Right ventricle myocardium inferior (tissue), 1 donor: Measurements from ENCODE around the gene ZNF71. TPM values are rescaled to one million over a fixed set of nuclear protein-coding genes. Genes with fewer than 3 reads are reported as not detected.

Experiments used
- ATAC-seq: fragments of 200-7000 bp; cut with Tn5 transposase; one replicate; pipeline ENCODE4 v1.9.1; 2020; ENCODE audit warnings: mild to moderate bottlenecking, moderate library complexity
- DNase-seq: peaks from one replicate; pipeline ENCODE4 v3.0.0; 2021; ENCODE audit errors: missing footprints
- intact Hi-C: fragments of 100-400 bp; cut with DNase I; formaldehyde crosslinking; loops from one replicate; pipeline ENCODE4 v1.11.0; 2022
- long read RNA-seq: library from polyadenylated mRNA; unstranded; transcript quantifications from one replicate; pipeline ENCODE4 v2.0.0, GENCODE V29; 2021
- total RNA-seq: library from RNA; stranded (reverse); fragmentation: NEBNext Ultra II Directional; extraction: Animal tissue kit (Norgen Biotek cat#: 25700); gene quantifications from one replicate; pipeline ENCODE4 v1.2.1, GENCODE V29; 2021
- donor health status: DM: no; HTN: yes; CAD: no; lungs with severe emphysema.

The ZNF71 gene
- 6.4 TPM for total RNA-seq
- long read RNA-seq, full-length matches to known transcripts, result 7 of 10 reads
- long read RNA-seq, partial matches to known transcripts, result 0 of 10 reads
- long read RNA-seq, other reads (novel, unspliced or antisense), result 3 of 10 reads

GRCh38 chr19:56594783-56595547 is at the start of gene ZNF71:
Gene ZNF71, plus strand, starts transcription at chr19:56595302. Its CDS starts 6,257 bp downstream, at chr19:56601559.
- intact Hi-C loops, result loop anchor here (2.0 to 5.0 kb wide), 2 partner anchors 26 to 77 kb away; partner anchors contain the start of gene ZNF835
- ATAC-seq, result peak; percentile 99
- DNase-seq, result peak; percentile 96

DNA sequence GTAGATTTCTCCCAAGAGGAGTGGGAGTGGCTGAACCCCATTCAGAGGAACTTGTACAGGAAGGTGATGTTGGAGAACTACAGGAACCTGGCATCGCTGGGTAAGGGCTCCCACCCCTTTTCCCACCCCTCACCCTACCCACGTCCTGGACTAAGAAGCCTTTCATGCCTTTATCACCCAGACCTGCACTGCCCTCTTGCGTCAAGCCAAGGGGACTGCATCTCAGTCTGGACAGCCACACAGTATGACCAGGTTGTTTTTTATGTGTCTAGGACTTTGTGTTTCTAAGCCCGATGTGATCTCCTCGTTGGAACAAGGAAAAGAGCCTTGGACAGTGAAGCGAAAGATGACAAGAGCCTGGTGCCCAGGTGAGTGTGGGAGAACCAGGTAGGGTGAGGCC is 47.6 kb upstream of the ZNF71 start:
- intact Hi-C loops, result no loop called here
- no peak for ATAC-seq

DNA sequence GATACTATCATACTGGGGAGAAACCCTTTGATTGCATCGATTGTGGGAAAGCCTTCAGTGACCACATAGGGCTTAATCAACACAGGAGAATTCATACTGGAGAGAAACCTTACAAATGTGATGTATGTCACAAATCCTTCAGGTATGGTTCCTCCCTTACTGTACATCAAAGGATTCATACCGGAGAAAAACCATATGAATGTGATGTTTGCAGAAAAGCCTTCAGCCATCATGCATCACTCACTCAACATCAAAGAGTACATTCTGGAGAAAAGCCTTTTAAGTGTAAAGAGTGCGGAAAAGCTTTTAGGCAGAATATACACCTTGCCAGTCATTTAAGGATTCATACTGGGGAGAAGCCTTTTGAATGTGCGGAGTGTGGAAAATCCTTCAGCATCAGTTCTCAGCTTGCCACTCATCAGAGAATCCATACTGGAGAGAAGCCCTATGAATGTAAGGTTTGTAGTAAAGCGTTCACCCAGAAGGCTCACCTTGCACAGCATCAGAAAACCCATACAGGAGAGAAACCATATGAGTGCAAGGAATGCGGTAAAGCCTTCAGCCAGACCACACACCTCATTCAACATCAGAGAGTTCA is 40.7 kb upstream of the ZNF71 start:
- ATAC-seq (no peak), DNase-seq (no peak)
- intact Hi-C loops, result no loop called here

More for the DNA sequence above, 47.6 kb upstream of the ZNF71 start:
- DNase-seq, result no peak

DNA sequence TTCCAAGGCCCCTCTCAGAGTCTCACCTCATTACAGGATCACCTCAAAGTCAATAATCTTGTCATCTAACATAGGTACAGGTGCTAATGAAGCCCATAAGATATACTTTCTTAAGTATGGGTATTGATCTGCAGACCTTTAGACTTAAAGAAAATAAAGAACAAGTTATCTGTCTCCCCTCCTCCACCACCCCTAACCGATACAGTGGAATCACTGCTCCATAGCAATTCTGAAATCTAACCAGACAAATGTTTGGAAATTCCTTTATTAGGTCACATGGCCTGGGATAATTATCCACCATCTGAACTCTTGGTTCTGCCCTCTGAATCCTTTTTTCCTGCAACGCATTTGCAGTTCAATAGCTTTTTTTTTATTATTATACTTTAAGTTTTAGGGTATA is 32.3 kb upstream of the ZNF71 start:
- ATAC-seq (no peak), DNase-seq (no peak)
- intact Hi-C loops, result loop anchor here (10.0 kb wide), 1 partner anchor 158 kb away; the partner anchor contains the start of gene ZNF583

GRCh38 chr19:56566904-56567273 is 28.2 kb upstream of the ZNF71 start:
- intact Hi-C loops, result loop anchor here (2.0 to 10.0 kb wide), 2 partner anchors 28 to 162 kb away; partner anchors contain the start of genes ZFP28 and ZNF583
- DNase-seq (peak; percentile 75), ATAC-seq (peak; percentile 66)

DNA sequence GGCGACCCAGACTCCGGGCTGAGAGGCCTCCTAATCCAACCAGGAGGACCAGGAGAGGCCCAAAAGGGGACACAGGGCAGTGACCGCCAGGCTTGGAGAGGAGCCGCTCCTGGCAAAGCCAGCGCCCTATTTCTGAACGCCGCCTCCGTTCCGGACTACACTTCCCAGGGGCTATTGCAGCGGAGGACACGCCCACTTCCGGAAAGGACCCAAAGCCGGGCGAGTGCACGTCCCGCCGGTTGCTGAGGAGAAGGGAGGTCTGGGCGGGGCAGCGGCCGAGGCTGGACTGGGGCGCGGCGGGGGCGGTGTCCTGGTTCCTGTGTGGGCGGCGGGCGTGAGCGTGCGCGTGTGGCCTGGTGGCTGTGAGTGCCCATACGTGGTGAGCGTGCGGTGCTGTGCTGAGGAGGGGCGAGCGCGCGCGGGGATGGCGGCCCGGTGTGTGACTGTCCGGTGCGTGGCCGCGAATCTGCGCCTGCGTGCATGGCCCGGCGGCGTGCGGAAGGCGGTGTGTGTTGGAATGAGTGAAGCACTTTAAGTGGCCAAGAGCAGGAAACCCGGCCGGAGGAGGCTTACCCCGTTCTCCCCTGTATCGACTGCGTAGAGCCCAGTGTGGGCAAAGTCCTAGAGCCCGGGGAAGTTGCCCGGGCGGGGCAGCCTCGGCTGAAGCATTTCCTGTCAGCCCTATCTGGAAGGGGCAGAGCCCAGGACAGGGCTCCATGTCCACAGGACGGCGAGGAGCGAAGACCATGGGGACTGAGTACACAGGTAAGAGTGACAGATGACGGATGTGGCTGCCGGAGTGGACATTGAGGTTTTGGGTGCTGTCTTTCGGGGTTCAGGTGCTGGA is 27.6 kb upstream of the ZNF71 start, which contains the start of gene ZNF470:
Gene ZNF470, plus strand, starts transcription at position 195 of the 847 bp plus-strand sequence. CDS start 2,844 bp downstream, outside the sequence.
- intact Hi-C loops, result loop anchor here (2.0 to 10.0 kb wide), 3 partner anchors 27 to 163 kb away; partner anchors contain the start of genes ZFP28, ZNF583 and ZNF71
- DNase-seq (peak; percentile 96), ATAC-seq (peak; percentile 100)

- no peak for ATAC-seq
- intact Hi-C loops, result no loop called here
- no peak for DNase-seq
These were observed 22.5 kb upstream of the ZNF71 start for GRCh38 chr19:56572589-56572988.

DNA sequence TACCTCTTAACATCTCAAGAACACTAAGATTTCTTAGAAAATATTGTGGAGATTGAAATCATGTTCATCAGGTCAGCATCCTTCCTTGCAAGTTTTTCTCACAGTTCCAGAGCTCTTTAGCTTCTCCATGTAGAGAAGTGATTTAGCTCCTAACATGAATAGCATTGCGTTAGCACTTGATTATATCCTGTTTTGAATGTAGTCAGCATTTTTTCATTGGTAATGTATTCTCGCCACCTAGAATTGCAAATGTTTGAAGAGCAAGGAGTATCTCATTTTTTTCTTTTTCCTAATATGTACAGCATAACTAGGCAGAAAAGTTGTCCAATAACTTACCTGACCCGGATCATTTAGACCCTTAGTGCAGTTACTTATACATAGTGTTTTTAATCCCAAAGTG is 21.2 kb upstream of the ZNF71 start:
- no peak for ATAC-seq
- DNase-seq, result no peak
- intact Hi-C loops, result no loop called here

GRCh38 chr19:56577719-56578602 is 17.1 kb upstream of the ZNF71 start:
- ATAC-seq, result no peak
- intact Hi-C loops, result no loop called here
- no peak for DNase-seq

- DNase-seq, result no peak
- ATAC-seq, result no peak
- intact Hi-C loops, result loop anchor here (2.0 kb wide), 1 partner anchor 26 kb away; no protein-coding TSS in a partner anchor
These were observed 688 bp upstream of the ZNF71 start for GRCh38 chr19:56594446-56594782.

GRCh38 chr19:56595548-56595899 is 422 bp downstream of the ZNF71 start:
- DNase-seq, result no peak
- ATAC-seq, result peak; percentile 14
- intact Hi-C loops, result loop anchor here (2.0 to 5.0 kb wide), 2 partner anchors 27 to 77 kb away; partner anchors contain the start of gene ZNF835

- intact Hi-C loops, result loop anchor here (5.0 kb wide), 1 partner anchor 76 kb away; the partner anchor contains the start of gene ZNF835
- DNase-seq, result no peak
- no peak for ATAC-seq
These were observed 1.6 kb downstream of the ZNF71 start for GRCh38 chr19:56596676-56597075.

DNA sequence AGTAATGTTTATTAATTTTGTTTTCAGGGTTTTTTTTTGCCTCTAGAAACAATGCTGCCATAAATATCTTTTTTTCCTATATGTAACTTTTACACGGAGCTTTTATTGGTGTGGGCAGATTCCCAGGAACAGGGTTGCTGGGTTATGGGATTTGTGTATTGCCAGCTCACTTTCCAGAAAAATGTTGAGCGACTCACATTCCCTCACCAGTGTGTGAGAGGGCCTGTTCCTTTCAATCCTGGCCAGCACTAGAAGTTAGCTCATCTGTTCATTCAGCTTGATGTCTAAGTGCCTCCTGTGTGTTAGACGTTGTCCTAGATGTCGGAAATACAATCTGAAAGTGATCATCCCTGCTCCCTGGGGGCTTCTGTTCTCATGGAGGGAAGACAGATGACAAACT is 2.6 kb downstream of the ZNF71 start:
- ATAC-seq (no peak), DNase-seq (no peak)
- intact Hi-C loops, result loop anchor here (5.0 kb wide), 1 partner anchor 75 kb away; the partner anchor contains the start of gene ZNF835

DNA sequence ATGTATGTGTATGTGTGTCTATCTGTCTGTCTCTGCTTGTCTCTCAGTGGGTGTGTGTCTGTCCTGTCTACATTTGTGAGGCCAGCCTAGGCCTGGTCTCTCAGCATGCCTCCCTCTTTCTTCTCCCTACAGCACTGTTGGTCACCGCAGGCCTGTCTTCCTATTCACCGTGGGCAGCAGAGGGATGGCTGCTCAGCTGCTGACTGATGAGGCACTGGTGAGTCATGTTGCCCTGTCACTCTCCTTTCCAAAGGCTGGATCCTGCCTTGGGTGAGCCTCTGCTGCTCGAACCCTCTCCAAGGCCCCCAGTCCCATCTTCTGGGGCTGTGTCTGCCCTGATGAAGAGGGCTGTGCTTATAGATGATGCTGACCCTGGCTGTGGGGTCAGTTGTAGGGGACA is 6.3 kb downstream of the ZNF71 start:
- no peak for DNase-seq
- ATAC-seq, result no peak
- intact Hi-C loops, result no loop called here

GRCh38 chr19:56603829-56604228 is 8.7 kb downstream of the ZNF71 start:
- intact Hi-C loops, result no loop called here
- DNase-seq (no peak), ATAC-seq (no peak)

- DNase-seq (no peak), ATAC-seq (no peak)
- intact Hi-C loops, result no loop called here
These were observed 13.3 kb downstream of the ZNF71 start for GRCh38 chr19:56608274-56608964.

DNA sequence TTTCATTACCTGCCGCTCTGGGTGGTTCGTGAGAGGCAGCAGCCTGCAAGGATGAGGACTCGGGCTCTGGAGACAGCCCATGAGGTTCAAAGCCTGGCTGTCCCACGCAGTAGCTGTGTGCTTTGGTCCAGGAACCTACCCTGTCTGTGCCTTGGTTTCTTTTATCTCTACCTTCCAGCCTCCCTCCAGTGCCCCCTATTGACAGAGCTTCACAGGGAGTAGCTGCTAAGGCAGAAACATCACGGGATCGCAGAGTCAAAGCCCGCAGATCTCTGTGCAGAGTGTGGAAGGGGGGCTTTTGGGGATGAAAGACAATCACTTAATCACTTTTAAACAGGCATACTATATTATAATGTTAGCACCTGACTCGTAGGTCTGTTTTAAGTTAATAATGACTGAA is 16.2 kb downstream of the ZNF71 start:
- ATAC-seq, result no peak
- DNase-seq, result no peak
- intact Hi-C loops, result no loop called here
